Measurements from ENCODE around the gene UNC50. TPM values are rescaled to one million over a fixed set of nuclear protein-coding genes. Genes with fewer than 3 reads are reported as not detected.

UNC50 gene, protein sequence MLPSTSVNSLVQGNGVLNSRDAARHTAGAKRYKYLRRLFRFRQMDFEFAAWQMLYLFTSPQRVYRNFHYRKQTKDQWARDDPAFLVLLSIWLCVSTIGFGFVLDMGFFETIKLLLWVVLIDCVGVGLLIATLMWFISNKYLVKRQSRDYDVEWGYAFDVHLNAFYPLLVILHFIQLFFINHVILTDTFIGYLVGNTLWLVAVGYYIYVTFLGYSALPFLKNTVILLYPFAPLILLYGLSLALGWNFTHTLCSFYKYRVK
- 49.5 and 54.3 TPM in 2 replicates for total RNA-seq

DNA sequence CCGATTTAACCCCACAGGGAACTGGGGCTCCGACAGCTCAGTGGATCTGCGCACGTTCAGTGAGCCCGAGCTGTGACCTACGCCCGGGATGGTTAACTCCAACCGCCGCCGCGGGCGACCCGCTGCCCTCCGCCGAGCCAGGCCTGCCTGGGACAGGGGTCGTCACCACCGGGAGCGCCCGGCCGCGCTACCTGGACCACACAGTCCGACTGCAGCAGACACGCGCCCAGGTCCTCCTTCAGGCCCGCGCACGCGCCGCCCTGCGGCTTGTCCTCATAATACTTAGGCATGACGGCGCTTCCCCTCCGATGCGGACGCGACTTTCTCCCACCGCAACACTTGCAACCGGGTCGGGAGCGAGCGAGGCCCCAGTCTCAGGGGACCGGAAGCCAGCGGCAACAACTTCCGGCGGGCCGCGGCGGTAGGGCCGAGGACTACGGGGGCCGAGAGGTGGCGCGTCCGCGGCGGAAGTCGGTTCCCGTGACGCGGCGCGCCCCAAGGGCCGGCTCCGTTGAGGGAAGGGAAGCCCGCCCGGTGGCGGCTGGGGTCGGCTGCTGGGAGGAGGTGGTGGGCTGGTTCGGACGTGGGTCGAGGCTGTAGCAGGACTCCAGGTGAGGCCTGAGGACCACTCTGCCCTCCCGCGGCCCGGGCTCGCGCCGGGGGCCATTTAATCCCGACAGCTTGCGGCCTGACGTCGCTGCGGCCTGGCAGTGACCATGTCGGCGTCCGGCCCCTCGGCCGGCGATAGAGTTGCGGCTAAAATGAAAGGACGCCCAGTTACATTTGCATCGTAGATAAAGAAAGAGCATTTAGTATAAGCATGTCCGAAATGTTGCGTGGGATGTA, at the start of gene UNC50, which contains the start of gene COA5:
UNC50 (plus strand) TSS at position 474 of the 846 bp plus-strand sequence. CDS start 1,171 bp downstream, outside the sequence.
COA5 (minus strand) TSS at position 397 of the 846 bp plus-strand sequence; CDS start at position 290, 107 bp downstream.

Other genes starting within 250 kb of the UNC50 start
- gene INPP4A, start 163.7 kb upstream of the UNC50 start, total RNA-seq = 18.8 and 33.2 TPM in 2 replicates
- 25.5 and 28.8 TPM in 2 replicates for gene COA5, start 77 bp upstream of the UNC50 start, total RNA-seq
- 0.83 and 2.2 TPM in 2 replicates for gene MGAT4A, start 122.5 kb downstream of the UNC50 start, total RNA-seq